PC-3 (cell line): ENCODE measurements around the gene PDS5B.

Source experiments
- CTCF ChIP-seq: fragments of 300-600 bp; sonication (generic); conservative IDR thresholded peaks from 2 replicates; pipeline ENCODE4 v1.5.1; 2017; ENCODE audit warnings: antibody characterized with exemption, low read depth, mild to moderate bottlenecking, low read length
- EZH2 ChIP-seq: fragments of 300-600 bp; sonication (generic); IDR thresholded peaks from one replicate; pipeline ENCODE4 v1.6.1; 2017; ENCODE audit warnings: antibody characterized with exemption, mild to moderate bottlenecking, low read length; ENCODE audit not compliant: unreplicated experiment
- EZH2phosphoT487 ChIP-seq: fragments of 300-600 bp; sonication (generic); IDR thresholded peaks from 2 replicates; pipeline ENCODE4 v1.6.1; 2018; ENCODE audit warnings: mild to moderate bottlenecking, antibody characterized with exemption, low read length, borderline replicate concordance

- TF ChIP-seq CTCF (no peak), EZH2 (no peak), EZH2phosphoT487 (no peak)
Observed at GRCh38 chr13:32682740-32683139, 96.5 kb downstream of the PDS5B start.
